GM12892 (cell line): ENCODE data around the gene MTFR2.

Experiments used
- POLR2A ChIP-seq: IDR thresholded peaks from 2 replicates; pipeline ENCODE4 v1.6.1; 2011; ENCODE audit warnings: low read depth, low read length, control low read depth
- POLR2AphosphoS5 ChIP-seq: IDR thresholded peaks from 2 replicates; pipeline ENCODE4 v1.6.1; 2011; ENCODE audit warnings: low read depth, low read length, control low read depth
- TAF1 ChIP-seq: IDR thresholded peaks from 2 replicates; pipeline ENCODE4 v1.6.1; 2011; ENCODE audit warnings: low read depth, mild to moderate bottlenecking, control low read depth, low read length, borderline replicate concordance

GRCh38 chr6:136235233-136235564, 14.9 kb downstream of the MTFR2 start:
- TF ChIP-seq POLR2AphosphoS5 (no peak), POLR2A (no peak), TAF1 (no peak)
